ENCODE data around the gene CYBC1. TPM values are rescaled to one million over a fixed set of nuclear protein-coding genes. Genes with fewer than 3 reads are reported as not detected.

The CYBC1 gene
- total RNA-seq, 2 experiments from 2014 or later, result 301 to 323 TPM

- POLR2A ChIA-PET, result interaction anchor here (0.5 to 1.3 kb wide), 2 partner anchors 16 to 116 kb away, joined by 3 to 7 read pairs; no protein-coding TSS in a partner anchor
- Mint-ChIP-seq H3K36me3 (peaks cover 11% of the 10 kb centered on the region), H3K27me3 (no peaks in the 10 kb centered on the region), H3K27ac (no peak overlapping the region), H3K4me1 (peaks cover 15% of the 10 kb centered on the region), H3K4me3 (no peak overlapping the region), H3K9me3 (no peaks in the 10 kb centered on the region)
- ATAC-seq (ENCODE audit: low read depth) (no peak), DNase-seq (no peak)
Measured at GRCh38 chr17:82433560-82434215, 16.9 kb downstream of the CYBC1 start.

- H3K36me3 Mint-ChIP-seq, result peaks cover 18% of the 10 kb centered on the region
- DNase-seq (no peak), ATAC-seq (ENCODE audit: low read depth) (no peak)
- no peak overlapping the region for H3K4me3 Mint-ChIP-seq
- peaks cover 20% of the 10 kb centered on the region for H3K4me1 Mint-ChIP-seq
- POLR2A ChIA-PET, result no interaction called here
- no peak overlapping the region for H3K27ac Mint-ChIP-seq
- H3K9me3 Mint-ChIP-seq, result no peaks in the 10 kb centered on the region
- H3K27me3 Mint-ChIP-seq, result no peaks in the 10 kb centered on the region
Measured at GRCh38 chr17:82432017-82432416, 18.5 kb downstream of the CYBC1 start.

GRCh38 chr17:82429824-82430223, 20.7 kb downstream of the CYBC1 start:
- POLR2A ChIA-PET, result interaction anchor here (1.3 kb wide), 1 partner anchor 12 kb away, joined by 3 read pairs; no protein-coding TSS in a partner anchor
- H3K27me3 Mint-ChIP-seq, result no peaks in the 10 kb centered on the region
- peaks cover 20% of the 10 kb centered on the region for H3K4me1 Mint-ChIP-seq
- H3K36me3 Mint-ChIP-seq, result peaks cover 21% of the 10 kb centered on the region
- H3K4me3 Mint-ChIP-seq, result peak overlapping the region; percentile 3
- H3K27ac Mint-ChIP-seq, result peak overlapping the region; percentile 64
- ATAC-seq (ENCODE audit: low read depth) (no peak), DNase-seq (no peak)
- no peaks in the 10 kb centered on the region for H3K9me3 Mint-ChIP-seq

DNA sequence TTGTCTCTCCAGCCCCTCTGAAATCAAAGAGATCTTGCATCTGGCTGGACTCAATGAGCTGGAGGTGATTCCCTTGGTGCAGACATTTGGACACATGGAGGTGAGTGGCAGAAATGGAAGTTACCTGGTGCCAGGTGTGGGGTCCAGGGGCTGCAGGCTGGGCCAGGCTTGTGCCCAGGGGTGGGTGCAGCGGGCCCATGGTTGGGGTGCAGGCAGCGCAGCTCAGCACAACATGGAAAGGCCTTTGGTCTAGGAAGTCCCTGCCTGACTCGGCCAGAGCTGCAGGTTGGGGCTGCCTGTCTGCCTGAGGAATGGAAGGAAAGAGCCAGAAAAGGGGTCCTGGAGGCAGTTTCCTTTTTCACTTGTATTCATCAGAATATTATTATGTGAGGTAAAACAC, 22.0 kb downstream of the CYBC1 start:
- POLR2A ChIA-PET, result interaction anchor here (0.8 to 2.4 kb wide), 2 partner anchors 9 to 20 kb away, joined by 3 to 10 read pairs; no protein-coding TSS in a partner anchor

DNA sequence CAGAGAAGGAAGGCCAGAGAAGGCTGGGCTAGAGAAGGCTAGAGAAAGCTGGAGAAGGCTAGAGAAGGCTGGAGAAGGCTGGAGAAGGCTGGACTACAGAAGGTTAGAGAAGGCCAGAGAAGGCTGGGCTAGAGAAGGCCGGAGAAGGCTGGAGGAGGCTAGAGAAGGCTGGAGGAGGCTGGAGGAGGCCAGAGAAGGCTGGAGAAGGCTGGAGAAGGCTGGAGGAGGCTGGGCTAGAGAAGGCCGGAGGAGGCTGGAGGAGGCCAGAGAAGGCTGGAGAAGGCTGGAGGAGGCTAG, 25.7 kb downstream of the CYBC1 start:
- Mint-ChIP-seq H3K27ac (peak overlapping the region; percentile 53), H3K9me3 (no peaks in the 10 kb centered on the region), H3K4me3 (no peak overlapping the region), H3K27me3 (no peaks in the 10 kb centered on the region), H3K4me1 (peaks cover 21% of the 10 kb centered on the region), H3K36me3 (peaks cover 38% of the 10 kb centered on the region)
- POLR2A ChIA-PET, result no interaction called here
- ATAC-seq (ENCODE audit: low read depth) (no peak), DNase-seq (no peak)

More for the DNA sequence above, 22.0 kb downstream of the CYBC1 start:
- H3K4me1 Mint-ChIP-seq, result peaks cover 19% of the 10 kb centered on the region
- ATAC-seq (ENCODE audit: low read depth) (no peak), DNase-seq (no peak)
- H3K9me3 Mint-ChIP-seq, result no peaks in the 10 kb centered on the region
- H3K27me3 Mint-ChIP-seq, result no peaks in the 10 kb centered on the region
- peak overlapping the region; percentile 56 for H3K27ac Mint-ChIP-seq
- H3K36me3 Mint-ChIP-seq, result peaks cover 23% of the 10 kb centered on the region
- no peak overlapping the region for H3K4me3 Mint-ChIP-seq

GRCh38 chr17:82424001-82424862, 26.3 kb downstream of the CYBC1 start:
- Mint-ChIP-seq H3K27me3 (no peaks in the 10 kb centered on the region), H3K27ac (peak overlapping the region; percentile 53), H3K4me3 (no peak overlapping the region), H3K9me3 (no peaks in the 10 kb centered on the region), H3K36me3 (peaks cover 33% of the 10 kb centered on the region), H3K4me1 (peaks cover 19% of the 10 kb centered on the region)
- ATAC-seq (ENCODE audit: low read depth), result peak; percentile 66
- peak; percentile 66 for DNase-seq
- POLR2A ChIA-PET, result no interaction called here

DNA sequence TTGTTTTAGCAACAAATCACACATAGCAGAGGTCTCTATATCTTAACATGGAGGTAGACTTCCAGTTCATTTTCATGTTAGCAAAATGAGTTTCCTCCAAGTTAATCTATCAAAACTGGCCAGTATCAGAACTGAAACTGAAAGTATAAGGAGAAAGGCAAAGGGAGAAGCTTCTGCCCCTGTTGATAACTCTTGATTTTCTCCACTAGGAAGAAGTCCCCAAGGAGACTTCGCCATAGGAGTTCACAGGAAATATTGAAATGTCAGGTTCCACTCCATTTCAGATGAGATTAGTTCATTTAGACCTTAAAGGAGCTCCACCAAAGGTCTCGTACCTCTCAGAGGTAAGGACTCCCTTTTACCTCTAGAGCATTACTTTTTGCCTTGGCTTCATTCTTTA, 31.0 kb downstream of the CYBC1 start:
- POLR2A ChIA-PET, result interaction anchor here (0.6 to 4.0 kb wide), 9 partner anchors 9 to 122 kb away, joined by 3 to 28 read pairs (median 5); no protein-coding TSS in a partner anchor
- Mint-ChIP-seq H3K36me3 (peaks cover 24% of the 10 kb centered on the region), H3K4me1 (peaks cover 14% of the 10 kb centered on the region), H3K9me3 (no peaks in the 10 kb centered on the region), H3K4me3 (peak overlapping the region; percentile 86), H3K27me3 (no peaks in the 10 kb centered on the region), H3K27ac (peak overlapping the region; percentile 91)
- DNase-seq, result no peak
- no peak for ATAC-seq (ENCODE audit: low read depth)

DNA sequence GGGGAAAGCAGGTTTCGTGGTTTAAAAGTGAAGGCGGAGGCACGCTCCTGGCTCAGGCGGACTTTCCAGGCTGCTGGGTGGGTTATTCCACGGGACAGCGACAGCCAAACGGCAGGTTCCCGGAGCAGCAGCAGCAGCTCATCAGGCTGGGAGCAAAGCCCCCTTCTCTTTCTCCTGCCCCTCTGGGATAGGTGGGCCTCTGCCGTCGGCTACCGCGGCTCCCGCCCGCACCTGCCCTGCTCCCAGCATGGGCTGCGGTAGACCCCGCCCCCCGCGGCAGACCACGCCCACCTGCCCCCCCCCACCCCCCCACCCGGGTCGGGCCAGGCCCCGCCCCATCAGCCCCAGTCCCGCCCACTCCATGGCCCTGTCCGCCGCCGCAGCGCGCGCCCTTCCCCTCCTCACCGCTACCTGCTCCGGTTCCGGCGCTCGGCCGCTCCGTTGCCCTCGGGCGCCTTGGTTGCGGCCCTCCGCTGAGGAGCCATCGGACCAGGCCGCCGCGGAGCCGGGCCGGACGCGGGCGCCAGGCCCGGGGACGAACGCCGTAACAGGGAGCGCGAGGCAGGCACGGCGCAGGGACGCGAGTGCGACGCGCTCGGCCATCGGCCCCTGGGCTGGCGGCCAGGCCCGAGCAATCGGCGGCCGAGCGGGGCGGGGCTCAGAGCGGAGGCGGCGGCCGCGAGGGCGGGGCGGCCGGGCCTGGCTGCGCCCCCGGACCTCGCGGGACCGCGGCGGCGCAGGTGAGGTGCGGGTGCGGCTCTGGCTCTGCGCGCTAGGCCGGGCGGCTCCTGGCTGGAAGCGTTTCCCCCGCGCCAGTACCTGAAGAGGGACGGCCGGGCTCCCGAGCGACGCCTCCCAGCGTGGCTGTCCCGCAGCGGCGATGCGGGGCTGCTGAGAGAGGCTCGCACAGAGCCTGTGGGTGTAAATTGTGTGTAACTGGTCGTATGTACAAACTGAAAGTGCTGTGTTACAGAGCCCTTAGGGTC, 32.3 kb downstream of the CYBC1 start, which contains the start of the genes HEXD and OGFOD3:
Gene HEXD, plus strand, starts transcription at position 347 of the 986 bp plus-strand sequence. CDS start 1,453 bp downstream, outside the sequence.
Gene OGFOD3, minus strand, starts transcription at position 586 of the 986 bp plus-strand sequence. Its CDS starts 101 bp downstream, at position 485.
- H3K27ac Mint-ChIP-seq, result peak within 1 kb of the TSS; percentile 91
- peaks cover 17% of the 10 kb centered on the region for H3K4me1 Mint-ChIP-seq
- DNase-seq, result peak; percentile 96
- no peaks in the 10 kb centered on the region for H3K27me3 Mint-ChIP-seq
- peak within 1 kb of the TSS; percentile 86 for H3K4me3 Mint-ChIP-seq
- POLR2A ChIA-PET, result interaction anchor here (0.7 to 4.0 kb wide), 8 partner anchors 20 to 121 kb away, joined by 3 to 28 read pairs (median 5); no protein-coding TSS in a partner anchor
- H3K36me3 Mint-ChIP-seq, result peaks cover 25% of the 10 kb centered on the region
- ATAC-seq (ENCODE audit: low read depth), result peak; percentile 83
- H3K9me3 Mint-ChIP-seq, result no peaks in the 10 kb centered on the region

DNA sequence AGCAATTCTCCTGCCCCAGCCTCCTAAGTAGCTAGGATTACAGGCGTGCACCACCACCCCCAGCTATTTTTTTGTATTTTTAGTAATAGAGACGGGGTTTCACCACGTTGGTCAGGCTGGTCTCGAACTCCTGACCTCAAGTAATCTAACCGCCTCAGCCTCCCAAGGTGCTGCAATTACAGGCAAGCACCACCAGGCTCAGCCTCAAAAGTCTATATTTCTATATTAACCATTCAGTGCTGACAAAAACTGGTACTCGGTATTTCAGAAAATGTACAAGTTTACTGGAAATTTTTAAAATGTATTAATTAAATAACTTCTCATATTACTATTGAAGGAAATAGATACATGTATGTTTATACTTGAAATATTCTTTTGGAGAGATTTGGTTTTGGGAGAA, 33.8 kb downstream of the CYBC1 start:
- DNase-seq, result no peak
- Mint-ChIP-seq H3K27me3 (no peaks in the 10 kb centered on the region), H3K9me3 (no peaks in the 10 kb centered on the region), H3K4me1 (peaks cover 17% of the 10 kb centered on the region), H3K36me3 (peaks cover 20% of the 10 kb centered on the region), H3K27ac (no peak overlapping the region), H3K4me3 (no peak overlapping the region)
- POLR2A ChIA-PET, result interaction anchor here (0.6 to 4.0 kb wide), 3 partner anchors 33 to 148 kb away, joined by 3 to 28 read pairs (median 3); partner anchors contain the start of gene NARF
- ATAC-seq (ENCODE audit: low read depth), result no peak

DNA sequence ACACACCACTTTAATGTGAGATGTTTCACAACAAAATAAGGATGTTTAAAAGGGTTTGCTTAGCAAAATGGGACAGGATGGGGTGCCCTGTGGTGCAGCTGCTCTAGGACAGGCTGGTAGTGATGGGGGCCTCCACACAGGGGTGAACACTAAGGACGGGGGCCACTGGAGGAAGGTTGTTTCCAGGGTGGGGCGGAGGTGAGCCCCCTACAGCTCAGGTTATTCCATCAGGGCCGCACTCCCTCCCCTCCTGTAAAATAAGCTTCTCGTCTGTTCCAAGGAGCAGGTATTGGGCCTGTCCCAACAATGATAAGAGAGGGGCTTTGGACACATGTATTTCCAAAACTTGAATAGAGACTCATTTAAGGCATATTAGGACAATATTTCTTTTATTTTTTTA, 34.3 kb downstream of the CYBC1 start:
- H3K27me3 Mint-ChIP-seq, result no peaks in the 10 kb centered on the region
- no peaks in the 10 kb centered on the region for H3K9me3 Mint-ChIP-seq
- no peak for DNase-seq
- no peak for ATAC-seq (ENCODE audit: low read depth)
- H3K4me1 Mint-ChIP-seq, result peaks cover 17% of the 10 kb centered on the region
- H3K27ac Mint-ChIP-seq, result no peak overlapping the region
- no peak overlapping the region for H3K4me3 Mint-ChIP-seq
- H3K36me3 Mint-ChIP-seq, result peaks cover 16% of the 10 kb centered on the region
- POLR2A ChIA-PET, result interaction anchor here (1.2 kb wide), 1 partner anchor 42 kb away, joined by 3 read pairs; the partner anchor contains the start of gene NARF

GRCh38 chr17:82415786-82416185, 34.8 kb downstream of the CYBC1 start:
- POLR2A ChIA-PET, result no interaction called here
- Mint-ChIP-seq H3K9me3 (no peaks in the 10 kb centered on the region), H3K27me3 (no peaks in the 10 kb centered on the region)

GRCh38 chr17:82415336-82415735, 35.2 kb downstream of the CYBC1 start:
- DNase-seq, result no peak
- peak overlapping the region; percentile 16 for H3K27ac Mint-ChIP-seq
- H3K27me3 Mint-ChIP-seq, result no peaks in the 10 kb centered on the region
- H3K9me3 Mint-ChIP-seq, result no peaks in the 10 kb centered on the region
- POLR2A ChIA-PET, result no interaction called here
- no peak overlapping the region for H3K4me3 Mint-ChIP-seq
- ATAC-seq (ENCODE audit: low read depth), result no peak
- H3K4me1 Mint-ChIP-seq, result peaks cover 17% of the 10 kb centered on the region
- H3K36me3 Mint-ChIP-seq, result peaks cover 11% of the 10 kb centered on the region

More at GRCh38 chr17:82415786-82416185, 34.8 kb downstream of the CYBC1 start:
- H3K27ac Mint-ChIP-seq, result peak overlapping the region; percentile 16
- H3K4me3 Mint-ChIP-seq, result no peak overlapping the region
- ATAC-seq (ENCODE audit: low read depth) (no peak), DNase-seq (no peak)
- H3K36me3 Mint-ChIP-seq, result peaks cover 12% of the 10 kb centered on the region
- peaks cover 17% of the 10 kb centered on the region for H3K4me1 Mint-ChIP-seq
